ENCODE results near the gene CYP3A5. TPM values are rescaled to one million over a fixed set of nuclear protein-coding genes. Genes with fewer than 3 reads are reported as not detected.

The CYP3A5 gene
- polyA plus RNA-seq, 4 donors: 1.6 to 3.0 (median 1.8) TPM

DNA sequence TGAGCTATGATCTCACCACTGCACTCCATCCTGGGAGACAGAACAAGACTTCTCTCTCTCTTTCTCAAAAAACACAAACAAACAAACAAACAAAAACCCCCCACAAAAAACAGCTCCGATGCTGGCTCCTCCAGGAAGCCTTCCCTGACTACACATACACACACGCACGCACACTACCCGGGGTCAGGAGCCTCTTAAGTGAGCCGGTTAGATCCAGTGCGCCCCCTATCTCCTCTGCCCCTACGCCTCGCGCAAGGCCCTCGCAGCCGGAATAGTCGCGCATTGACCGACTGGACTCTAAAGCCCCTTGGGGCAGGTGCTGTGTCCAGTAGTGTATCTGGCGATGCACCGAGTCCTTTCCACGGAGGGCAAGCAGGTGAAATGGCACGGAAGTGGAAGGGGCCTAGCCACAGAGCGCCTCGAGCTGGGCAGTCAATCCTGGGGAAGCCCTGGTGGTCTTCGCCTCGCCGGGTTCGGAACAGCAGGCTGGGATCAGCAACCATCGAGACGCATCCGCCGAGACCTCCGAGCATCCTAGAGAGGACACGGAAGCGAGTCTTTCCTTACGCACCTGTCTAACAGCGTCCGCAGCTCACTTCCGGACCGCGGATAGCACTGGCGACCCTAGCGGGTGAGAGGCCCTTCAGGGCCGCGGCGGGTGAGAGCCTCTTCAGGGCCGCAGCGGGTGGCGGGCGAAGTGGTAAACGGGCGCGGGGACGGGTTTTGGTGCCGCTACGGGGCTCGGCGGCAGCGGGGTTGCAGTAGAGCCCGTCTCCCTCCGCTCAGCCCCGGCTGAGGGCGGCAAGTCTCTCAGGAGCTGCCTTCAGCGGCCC is 63.2 kb downstream of the CYP3A5 start, which contains the start of gene ZSCAN25:
ZSCAN25 (plus strand) TSS at position 588 of the 833 bp plus-strand sequence. CDS start 2,661 bp downstream, outside the sequence.
- peak; percentile 88 to 92 (median 90) for DNase-seq (ENCODE audit: low read depth in 4 of 4, low spot score in 3 of 4)

DNA sequence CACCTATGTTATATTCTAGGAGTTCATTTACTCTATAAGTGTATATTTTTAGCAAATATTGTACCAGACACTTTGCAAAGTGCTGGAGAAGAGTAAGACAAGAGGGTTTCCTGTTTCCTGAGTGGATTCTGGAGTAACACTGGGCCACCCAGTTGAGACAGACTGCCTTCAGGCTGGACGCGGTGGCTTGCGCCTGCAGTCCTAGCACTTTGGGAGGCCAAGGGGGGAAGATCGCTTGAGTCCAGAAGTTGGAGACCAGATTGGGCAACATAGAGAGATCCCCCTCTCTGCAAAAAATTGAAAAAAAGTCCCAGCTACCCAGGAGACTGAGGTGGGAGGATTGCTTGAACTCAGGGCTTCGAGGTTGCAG is 63.8 kb downstream of the CYP3A5 start:
- DNase-seq (ENCODE audit: low read depth in 4 of 4, low spot score in 3 of 4): no peak

DNA sequence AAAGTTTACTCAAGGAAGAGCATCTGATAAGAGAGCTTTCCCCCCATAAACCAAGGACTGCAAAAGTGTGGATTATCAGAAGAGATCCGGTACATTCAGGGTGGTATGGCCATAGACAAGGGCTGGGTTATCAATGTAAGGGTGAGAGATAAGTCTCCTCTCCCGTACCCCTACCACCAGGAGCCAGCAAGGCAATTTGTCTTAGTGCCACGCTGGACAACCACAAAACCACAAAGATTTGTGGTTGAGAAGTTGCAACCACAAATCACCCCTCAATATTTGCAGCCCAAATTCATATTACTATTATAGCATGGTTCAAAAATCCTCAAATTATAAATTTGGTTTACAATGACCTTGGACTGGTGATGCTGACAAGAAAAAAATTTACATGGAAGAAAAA is 65.3 kb downstream of the CYP3A5 start:
- no peak for DNase-seq (ENCODE audit: low read depth in 4 of 4, low spot score in 3 of 4)

DNA sequence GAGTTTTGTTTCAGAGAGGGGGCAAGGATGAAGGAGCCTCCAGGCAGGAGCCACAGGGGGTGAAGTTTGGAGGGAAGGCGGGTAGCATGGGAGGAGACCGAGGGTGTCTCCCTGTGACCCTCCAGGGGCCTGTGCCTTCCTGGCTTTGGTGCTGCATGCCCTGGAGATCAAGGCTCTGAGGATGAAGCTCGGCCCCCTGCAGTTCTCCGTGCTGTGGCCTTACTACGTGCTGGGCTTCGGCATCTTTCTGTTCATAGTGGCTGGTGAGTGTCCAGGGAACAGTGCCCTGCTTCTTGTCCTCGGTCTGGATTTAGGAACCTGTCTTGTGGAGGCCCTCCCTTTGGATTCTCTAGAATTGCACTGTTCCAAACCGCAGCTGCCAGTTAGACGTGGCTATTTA is 72.2 kb downstream of the CYP3A5 start:
- DNase-seq (ENCODE audit: low read depth in 4 of 4, low spot score in 3 of 4): no peak

DNA sequence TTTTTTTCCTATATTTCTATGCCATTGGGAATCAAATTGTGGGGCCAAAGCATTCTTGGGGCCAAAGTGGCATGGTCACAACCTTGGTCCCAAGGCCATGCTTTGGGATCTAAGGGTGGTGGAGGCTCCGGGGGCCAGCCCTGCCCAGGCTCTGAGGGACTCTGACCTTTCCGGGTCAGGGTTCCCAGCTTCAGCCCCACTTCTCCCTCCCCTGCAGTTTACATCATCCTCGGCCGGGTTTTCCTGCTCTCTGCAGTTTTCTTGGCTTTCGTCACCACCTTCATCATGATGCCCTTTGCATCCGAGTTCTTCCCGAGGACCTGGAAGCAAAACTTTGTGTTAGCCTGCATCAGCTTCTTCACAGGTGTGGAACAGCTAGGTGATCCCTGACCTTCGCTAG is 73.3 kb downstream of the CYP3A5 start:
- DNase-seq (ENCODE audit: low read depth in 4 of 4, low spot score in 3 of 4): no peak

DNA sequence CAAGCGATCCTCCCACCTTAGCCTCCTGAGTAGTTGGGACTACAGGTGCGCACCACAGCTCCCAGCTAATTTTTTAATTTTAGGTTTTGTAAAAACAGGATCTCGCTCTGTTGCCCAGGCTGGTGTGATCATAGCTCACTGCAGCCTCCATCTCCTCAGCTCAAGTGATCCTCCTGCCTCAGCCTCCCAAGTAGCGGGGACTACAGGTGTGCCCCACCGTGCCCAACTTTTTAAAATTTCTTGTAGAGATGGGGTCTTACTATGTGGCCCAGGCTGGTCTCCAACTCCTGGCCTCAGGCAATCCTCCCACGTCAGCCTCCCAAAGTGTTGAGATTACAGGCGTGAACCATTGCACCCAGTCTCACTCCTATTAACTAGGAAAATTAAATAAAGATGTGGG is 74.3 kb downstream of the CYP3A5 start:
- no peak for DNase-seq (ENCODE audit: low read depth in 4 of 4, low spot score in 3 of 4)

DNA sequence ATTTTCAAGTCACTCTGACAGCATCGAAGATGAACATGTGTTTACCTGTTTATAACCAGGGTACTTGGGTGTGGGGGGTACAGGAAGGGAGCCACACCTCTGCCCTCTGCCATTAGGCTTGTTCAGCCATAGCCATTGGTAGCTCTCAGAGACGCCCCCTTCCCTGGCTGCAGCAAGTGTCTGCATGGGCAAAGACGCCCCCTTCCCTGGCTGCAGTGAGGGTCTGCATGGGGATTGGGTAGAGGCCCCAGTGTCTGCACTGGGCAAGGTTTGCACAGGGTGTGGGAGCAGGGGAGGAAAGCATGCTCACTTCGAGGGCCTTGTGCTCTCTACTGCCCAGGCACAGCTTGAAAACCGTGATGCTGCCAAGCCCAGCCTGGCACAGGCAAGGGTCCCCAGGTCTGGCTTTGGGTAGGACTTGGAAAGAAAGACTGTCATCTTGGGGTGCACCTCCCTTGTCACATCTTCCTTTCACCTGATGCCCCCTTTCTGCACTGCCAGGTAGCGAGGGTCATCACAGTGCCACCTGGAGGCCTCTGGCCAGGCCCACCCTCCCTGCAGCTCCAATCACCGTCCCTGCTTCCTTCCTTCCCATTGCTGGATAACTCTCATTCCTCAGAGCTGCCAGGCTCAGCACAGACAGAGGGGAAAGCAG is 78.0 kb downstream of the CYP3A5 start:
- no peak for DNase-seq (ENCODE audit: low read depth in 4 of 4, low spot score in 3 of 4)

DNA sequence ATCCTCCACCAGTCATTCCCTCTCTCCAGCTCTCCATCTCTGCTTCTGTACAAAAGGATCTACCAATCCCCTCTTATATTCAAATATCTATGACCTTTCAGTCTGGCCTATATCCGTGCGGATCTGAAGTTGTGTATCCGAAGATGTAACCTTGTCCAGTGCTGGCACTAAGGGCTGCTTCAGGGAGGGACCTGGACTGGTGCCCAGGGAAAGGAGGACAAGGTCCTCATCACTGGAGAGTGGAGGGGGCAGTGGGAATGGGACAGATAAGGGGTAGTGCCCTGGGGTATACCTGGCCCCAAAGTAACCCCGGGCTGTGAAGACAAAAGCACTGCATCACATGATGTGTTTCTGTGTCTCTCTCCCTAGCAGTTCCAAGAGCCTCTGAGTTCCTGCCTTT is 80.0 kb downstream of the CYP3A5 start:
- no peak for DNase-seq (ENCODE audit: low read depth in 4 of 4, low spot score in 3 of 4)

Other genes starting within 250 kb of the CYP3A5 start
- gene PTCD1, start 241.2 kb downstream of the CYP3A5 start, polyA plus RNA-seq (ENCODE audit: insufficient read length in 4 of 4): 1 to 10 TPM; 3.9 to 6.9 (median 4.6) TPM
- gene CPSF4, start 241.1 kb downstream of the CYP3A5 start, polyA plus RNA-seq (ENCODE audit: insufficient read length in 4 of 4): 10 to 100 TPM; 24.0 to 42.7 (median 29.2) TPM
- 100 to 1,000 TPM; 275 to 470 (median 437) TPM for gene ATP5MF, start 213.8 kb downstream of the CYP3A5 start, polyA plus RNA-seq (ENCODE audit: insufficient read length in 4 of 4)
- 10 to 100 TPM; 20.2 to 55.7 (median 27.9) TPM for gene ZNF789, start 207.1 kb downstream of the CYP3A5 start, polyA plus RNA-seq (ENCODE audit: insufficient read length in 4 of 4)
- 10 to 100 TPM; 11.6 to 18.6 (median 15.2) TPM for gene ZNF394, start 179.7 kb downstream of the CYP3A5 start, polyA plus RNA-seq (ENCODE audit: insufficient read length in 4 of 4)
- 10 to 100 TPM; 14.3 to 16.9 (median 15.0) TPM for gene ZKSCAN5, start 175.3 kb downstream of the CYP3A5 start, polyA plus RNA-seq (ENCODE audit: insufficient read length in 4 of 4)
- 10 to 100 TPM; 13.0 to 17.7 (median 15.0) TPM for gene FAM200A, start 127.9 kb downstream of the CYP3A5 start, polyA plus RNA-seq (ENCODE audit: insufficient read length in 4 of 4)
- gene ZNF655, start 121.4 kb downstream of the CYP3A5 start, polyA plus RNA-seq (ENCODE audit: insufficient read length in 4 of 4): 100 to 1,000 TPM in 1 of 4 donors, 10 to 100 TPM in 3; 71.2 to 100 (median 78.3) TPM
- 1 to 10 TPM; 2.0 to 3.0 (median 2.5) TPM for gene TMEM225B, start 81.7 kb downstream of the CYP3A5 start, polyA plus RNA-seq (ENCODE audit: insufficient read length in 4 of 4)
- gene ZSCAN25, start 63.0 kb downstream of the CYP3A5 start, polyA plus RNA-seq (ENCODE audit: insufficient read length in 4 of 4): 10 to 100 TPM; 19.5 to 22.9 (median 19.6) TPM
- 10 to 100 TPM in 1 of 4 donors, 1 to 10 TPM in 1, under 1 TPM in 2; 0.42 to 14.2 (median 1.1) TPM for gene CYP3A7, start 55.2 kb upstream of the CYP3A5 start, polyA plus RNA-seq (ENCODE audit: insufficient read length in 4 of 4)
- under 1 TPM; 0.11 to 0.26 (median 0.16) TPM for gene CYP3A4, start 104.2 kb upstream of the CYP3A5 start, polyA plus RNA-seq (ENCODE audit: insufficient read length in 4 of 4)
- under 1 TPM; 0.15 to 0.79 (median 0.33) TPM for gene CYP3A43, start 148.0 kb upstream of the CYP3A5 start, polyA plus RNA-seq (ENCODE audit: insufficient read length in 4 of 4)
- not detected for gene OR2AE1, start 197.0 kb upstream of the CYP3A5 start, polyA plus RNA-seq (ENCODE audit: insufficient read length in 4 of 4)
- gene TRIM4, start 239.5 kb upstream of the CYP3A5 start, polyA plus RNA-seq (ENCODE audit: insufficient read length in 4 of 4): 10 to 100 TPM; 28.8 to 39.6 (median 35.8) TPM
- 1 to 10 TPM in 3 of 4 donors, under 1 TPM in 1; 0.87 to 1.5 (median 1.2) TPM for gene GJC3, start 249.6 kb upstream of the CYP3A5 start, polyA plus RNA-seq (ENCODE audit: insufficient read length in 4 of 4)